HepG2 (cell line): ENCODE measurements around the gene CDC25C. TPM values are rescaled to one million over a fixed set of nuclear protein-coding genes. Genes with fewer than 3 reads are reported as not detected.

Source experiments
- ATAC-seq: fragments of 200-7000 bp; cut with Tn5 transposase; 3 replicates; pipeline ENCODE4 v1.9.1; 2020; ENCODE audit warnings: mild to moderate bottlenecking, moderate library complexity
- BruUV-seq: library from RNA; stranded (reverse); fragments of 400-500 nt; replicated peaks from 2 replicates; lab custom pipeline; 2021; lab: Mats Ljungman, UMichigan
- CTCF ChIA-PET: fragments of 300-600 bp; formaldehyde crosslinking; extraction: SDS; loops from one replicate; lab custom pipeline; 2021; ENCODE audit warnings: low total read pairs, inconsistent platforms, low intra/inter-chr PET ratio; lab: Yijun Ruan, JAX
- POLR2A ChIA-PET: fragments of 350-600 bp; sonication (Branson Sonifier 250); formaldehyde crosslinking; loops from one replicate; lab custom pipeline; 2020; ENCODE audit warnings: antibody characterized with exemption, inconsistent platforms; lab: Yijun Ruan, JAX
- DNase-seq: peaks from one replicate; pipeline ENCODE4 v3.0.0-alpha.2; 2015; ENCODE audit warnings: low spot score
- FAIRE-seq: peaks from 3 replicates; lab custom pipeline; 2011; peaks lifted over from hg19 to GRCh38; lab: Jason Lieb, UNC
- H2AFZ ChIP-seq: one replicate; pipeline ENCODE4 v1.6.1; 2011; ENCODE audit warnings: low read length, inconsistent platforms
- H3K27ac ChIP-seq: fragments of 300-600 bp; 3 replicates; pipeline ENCODE4 v1.8.0; 2011; ENCODE audit warnings: mixed run types, mild to moderate bottlenecking, mixed read lengths, low read length, inconsistent platforms; ENCODE audit not compliant: insufficient read depth; ENCODE audit errors: extremely low read length
- H3K27me3 ChIP-seq, 2 experiments: fragments of 200-600 bp in 1 of 2; 2 replicates in 1 of 2; 3 replicates in 1 of 2; pipeline versions ENCODE4 v1.6.0 to v1.8.0; 2011; ENCODE audit warnings: low read length in 2 of 2, mild to moderate bottlenecking in 2 of 2, moderate library complexity in 2 of 2, inconsistent platforms in 1 of 2; ENCODE audit not compliant: insufficient read depth in 2 of 2, control insufficient read depth in 1 of 2
- H3K36me3 ChIP-seq, 2 experiments: fragments of 200-600 bp in 1 of 2; replicated peaks in 1 of 2; 2 replicates in 1 of 2; 3 replicates in 1 of 2; pipeline versions ENCODE4 v1.5.1 to v1.8.0; 2011; ENCODE audit warnings: low read length in 2 of 2, inconsistent platforms in 1 of 2; ENCODE audit not compliant: insufficient read depth in 2 of 2, control insufficient read depth in 1 of 2
- H3K4me1 ChIP-seq: 2 replicates; pipeline ENCODE4 v1.5.1; 2012; ENCODE audit warnings: low read length, inconsistent platforms; ENCODE audit not compliant: insufficient read depth
- H3K4me2 ChIP-seq: 2 replicates; pipeline ENCODE4 v1.6.0; 2011; ENCODE audit warnings: low read depth, low read length, inconsistent platforms
- H3K4me3 ChIP-seq, 3 experiments: fragments of 200-600 bp in 1 of 3; sonication (generic), shearing (Covaris generic) in 1 of 3; replicated peaks in 1 of 3; 2 replicates each; pipeline ENCODE4 v1.5.1; 2011 to 2016; ENCODE audit warnings: low read length in 3 of 3, inconsistent platforms in 2 of 3, low read depth in 2 of 3, mild to moderate bottlenecking in 2 of 3, control low read depth in 1 of 3, mixed read lengths in 1 of 3; ENCODE audit not compliant: insufficient read depth in 1 of 3
- H3K79me2 ChIP-seq: one replicate; pipeline ENCODE4 v1.6.1; 2011; ENCODE audit warnings: low read length, inconsistent platforms; ENCODE audit not compliant: insufficient read depth
- H3K9ac ChIP-seq: 2 replicates; pipeline ENCODE4 v1.6.0; 2011; ENCODE audit warnings: mild to moderate bottlenecking, low read depth, low read length, inconsistent platforms; ENCODE audit not compliant: insufficient read depth
- H3K9me3 ChIP-seq: 2 replicates; pipeline ENCODE4 v1.5.1; 2012; ENCODE audit warnings: mild to moderate bottlenecking, low read length
- H4K20me1 ChIP-seq: 2 replicates; pipeline ENCODE4 v1.6.0; 2011; ENCODE audit warnings: inconsistent platforms, mild to moderate bottlenecking, low read length, moderate library complexity; ENCODE audit not compliant: insufficient read depth
- HDAC1 ChIP-seq: sonication (generic); formaldehyde crosslinking; IDR thresholded peaks from 2 replicates; pipeline ENCODE4 v1.5.1; 2020; ENCODE audit warnings: mild to moderate bottlenecking, missing genetic modification reagents
- HOXA3 ChIP-seq: sonication (generic); formaldehyde crosslinking; IDR thresholded peaks from 2 replicates; pipeline ENCODE4 v1.5.0; 2020; ENCODE audit warnings: missing genetic modification reagents
- NFKB2 ChIP-seq: sonication (generic); formaldehyde crosslinking; IDR thresholded peaks from 2 replicates; pipeline ENCODE4 v1.4.0; 2020; ENCODE audit warnings: missing genetic modification reagents, borderline replicate concordance
- PRDM15 ChIP-seq: sonication (generic); formaldehyde crosslinking; IDR thresholded peaks from 2 replicates; pipeline ENCODE4 v1.4.0; 2020; ENCODE audit warnings: missing genetic modification reagents
- SRY ChIP-seq: sonication (generic); formaldehyde crosslinking; IDR thresholded peaks from 2 replicates; pipeline ENCODE4 v1.8.0; 2022; ENCODE audit warnings: mild to moderate bottlenecking, missing genetic modification reagents
- TFDP2 ChIP-seq: sonication (generic); formaldehyde crosslinking; IDR thresholded peaks from 2 replicates; pipeline ENCODE4 v1.4.0; 2020; ENCODE audit warnings: missing genetic modification reagents
- YEATS4 ChIP-seq: sonication (generic); formaldehyde crosslinking; IDR thresholded peaks from 2 replicates; pipeline ENCODE4 v1.4.0; 2020; ENCODE audit warnings: missing genetic modification reagents, borderline replicate concordance
- ZBTB39 ChIP-seq: sonication (generic); formaldehyde crosslinking; IDR thresholded peaks from 2 replicates; pipeline ENCODE4 v1.5.0; 2020; ENCODE audit warnings: missing genetic modification reagents
- ZNF280D ChIP-seq: sonication (generic); formaldehyde crosslinking; IDR thresholded peaks from 2 replicates; pipeline ENCODE4 v1.5.1; 2020; ENCODE audit warnings: mild to moderate bottlenecking, missing genetic modification reagents
- ZNF563 ChIP-seq: sonication (generic); formaldehyde crosslinking; IDR thresholded peaks from 2 replicates; pipeline ENCODE4 v1.8.0; 2022; ENCODE audit warnings: mild to moderate bottlenecking, moderate library complexity, missing genetic modification reagents
- ZNF709 ChIP-seq: sonication (generic); formaldehyde crosslinking; IDR thresholded peaks from 2 replicates; pipeline ENCODE4 v1.5.0; 2020; ENCODE audit warnings: mild to moderate bottlenecking, missing genetic modification reagents
- ZSCAN9 ChIP-seq: IDR thresholded peaks from 2 replicates; pipeline ENCODE4 v1.6.1; 2016; ENCODE audit warnings: borderline replicate concordance
- WGBS: methylation state at CpG from one replicate; pipeline ENCODE4 v1.1.6; 2017; ENCODE audit warnings: low lambda C conversion rate; 5-methylcytosine and 5-hydroxymethylcytosine counted together
- in situ Hi-C: cut with HindIII; loops from 2 replicates; pipeline ENCODE4 v1.10.0; 2017; ENCODE audit warnings: low pct_unique_long_range_greater_than_20kb; ENCODE audit not compliant: extremely low pct_ligation_motif_present
- intact Hi-C: fragments of 100-400 bp; cut with micrococcal nuclease; formaldehyde crosslinking; loops from one replicate; pipeline ENCODE4 v1.10.0; 2022; ENCODE audit not compliant: unreplicated experiment
- polyA plus RNA-seq, 8 experiments: library from polyadenylated mRNA; depleted of rRNA in 3 of 8; stranded (reverse) in 7 of 8; unstranded in 1 of 8; fragments of >200 nt; fragmentation: Illumina TruSeq in 4 of 8; extraction: Trizol in 4 of 8; gene quantifications; 2 replicates each; pipeline versions ENCODE4 v1.2.1 to v1.2.3, GENCODE V29; 2011 to 2016; ENCODE audit warnings: low read depth in 4 of 8, missing spikeins in 1 of 8, mixed read lengths in 1 of 8; ENCODE audit not compliant: insufficient read depth in 1 of 8
- total RNA-seq, 5 experiments: library from RNA; depleted of rRNA; stranded (reverse); fragments of >200 nt; fragmentation: Illumina TruSeq; extraction: Trizol; gene quantifications; 2 replicates each; pipeline ENCODE4 v1.2.3, GENCODE V29; 2016; ENCODE audit warnings: low read depth in 1 of 5

The CDC25C gene
- total and polyA plus RNA-seq, 2 of the 13 experiments (the other 11 are each of a cell fraction or from before 2014, with no cell fraction given), result 17.7 to 27.6 TPM

GRCh38 chr5:138241688-138242571, 89.7 kb downstream of the CDC25C start:
- in situ Hi-C loops, result no loop called here
- H2AFZ ChIP-seq, result no peak overlapping the region
- FAIRE-seq (peak; percentile 34), ATAC-seq (peak; percentile 81), DNase-seq (peak; percentile 15)
- H3K9me3 ChIP-seq, result no peaks in the 10 kb centered on the region
- BruUV-seq, result no TSS peak
- WGBS, result 73% methylated on average over 43 of the region's 67 CpGs
- intact Hi-C loops, result no loop called here
- no peaks in the 10 kb centered on the region for H3K36me3 ChIP-seq
- peaks cover 0 to 26% of the 10 kb centered on the region in 2 experiments; a peak in 3 of 5 replicates for H3K27me3 ChIP-seq
- H3K79me2 ChIP-seq, result no peaks in the 10 kb centered on the region
- POLR2A ChIA-PET, result interaction anchor here (0.9 kb wide), 1 partner anchor 29 kb away, joined by 4 read pairs; the partner anchor contains the start of gene CDC23
- H3K4me1 ChIP-seq, result peaks cover 51% of the 10 kb centered on the region
- H3K9ac ChIP-seq, result no peak overlapping the region
- CTCF ChIA-PET, result no interaction called here
- H4K20me1 ChIP-seq, result no peaks in the 10 kb centered on the region
- H3K4me3 ChIP-seq, result peak overlapping the region in 1 of 3 experiments; percentile 39; a peak in 2 of 6 replicates
- H3K4me2 ChIP-seq, result peak overlapping the region; percentile 59
- H3K27ac ChIP-seq, result no peak overlapping the region
- TF ChIP-seq NFKB2 (CRISPR knock-in tag), result peak; percentile 47; the same call in 1 of the 2 replicates
- TF ChIP-seq YEATS4 (CRISPR knock-in tag), result peak; percentile 44; the same call in 1 of the 2 replicates
- TF ChIP-seq ZBTB39 (CRISPR knock-in tag), result no peak
- peak; percentile 70; the same call in 1 of the 2 replicates for TF ChIP-seq ZNF709
- 0 out of 2 replicates have a peak, but pooled peaks have one; percentile 6 for TF ChIP-seq HDAC1 (CRISPR knock-in tag)
- TF ChIP-seq PRDM15, result peak; percentile 31; the same call in 1 of the 2 replicates
- TF ChIP-seq ZNF280D (CRISPR knock-in tag), result no peak
- TF ChIP-seq TFDP2, result peak; percentile 51; the same call in 1 of the 2 replicates
- no peak for TF ChIP-seq ZSCAN9
- TF ChIP-seq SRY (CRISPR knock-in tag), result peak; percentile 51; the same call in 1 of the 2 replicates
- peak; percentile 56; the same call in 1 of the 2 replicates for TF ChIP-seq HOXA3 (CRISPR knock-in tag)
- peak; percentile 52; the same call in 1 of the 2 replicates for TF ChIP-seq ZNF563 (CRISPR knock-in tag)
